HepG2 (cell line): ENCODE data around the gene FAM111B. TPM values are rescaled to one million over a fixed set of nuclear protein-coding genes. Genes with fewer than 3 reads are reported as not detected.

Experiments used
- ATAC-seq: fragments of 200-7000 bp; cut with Tn5 transposase; 3 replicates; pipeline ENCODE4 v1.9.1; 2020; ENCODE audit warnings: mild to moderate bottlenecking, moderate library complexity
- BruUV-seq: library from RNA; stranded (reverse); fragments of 400-500 nt; replicated peaks from 2 replicates; lab custom pipeline; 2021; lab: Mats Ljungman, UMichigan
- CTCF ChIA-PET: fragments of 300-600 bp; formaldehyde crosslinking; extraction: SDS; loops from one replicate; lab custom pipeline; 2021; ENCODE audit warnings: low total read pairs, inconsistent platforms, low intra/inter-chr PET ratio; lab: Yijun Ruan, JAX
- POLR2A ChIA-PET: fragments of 350-600 bp; sonication (Branson Sonifier 250); formaldehyde crosslinking; loops from one replicate; lab custom pipeline; 2020; ENCODE audit warnings: antibody characterized with exemption, inconsistent platforms; lab: Yijun Ruan, JAX
- DNase-seq: peaks from one replicate; pipeline ENCODE4 v3.0.0-alpha.2; 2015; ENCODE audit warnings: low spot score
- FAIRE-seq: peaks from 3 replicates; lab custom pipeline; 2011; peaks lifted over from hg19 to GRCh38; lab: Jason Lieb, UNC
- H2AFZ ChIP-seq: one replicate; pipeline ENCODE4 v1.6.1; 2011; ENCODE audit warnings: low read length, inconsistent platforms
- H3K27ac ChIP-seq: fragments of 300-600 bp; 3 replicates; pipeline ENCODE4 v1.8.0; 2011; ENCODE audit warnings: mixed run types, mild to moderate bottlenecking, mixed read lengths, low read length, inconsistent platforms; ENCODE audit not compliant: insufficient read depth; ENCODE audit errors: extremely low read length
- H3K27me3 ChIP-seq, 2 experiments: fragments of 200-600 bp in 1 of 2; 2 replicates in 1 of 2; 3 replicates in 1 of 2; pipeline versions ENCODE4 v1.6.0 to v1.8.0; 2011; ENCODE audit warnings: low read length in 2 of 2, mild to moderate bottlenecking in 2 of 2, moderate library complexity in 2 of 2, inconsistent platforms in 1 of 2; ENCODE audit not compliant: insufficient read depth in 2 of 2, control insufficient read depth in 1 of 2
- H3K36me3 ChIP-seq, 2 experiments: fragments of 200-600 bp in 1 of 2; replicated peaks in 1 of 2; 2 replicates in 1 of 2; 3 replicates in 1 of 2; pipeline versions ENCODE4 v1.5.1 to v1.8.0; 2011; ENCODE audit warnings: low read length in 2 of 2, inconsistent platforms in 1 of 2; ENCODE audit not compliant: insufficient read depth in 2 of 2, control insufficient read depth in 1 of 2
- H3K4me1 ChIP-seq: 2 replicates; pipeline ENCODE4 v1.5.1; 2012; ENCODE audit warnings: low read length, inconsistent platforms; ENCODE audit not compliant: insufficient read depth
- H3K4me2 ChIP-seq: 2 replicates; pipeline ENCODE4 v1.6.0; 2011; ENCODE audit warnings: low read depth, low read length, inconsistent platforms
- H3K4me3 ChIP-seq, 3 experiments: fragments of 200-600 bp in 1 of 3; sonication (generic), shearing (Covaris generic) in 1 of 3; replicated peaks in 1 of 3; 2 replicates each; pipeline ENCODE4 v1.5.1; 2011 to 2016; ENCODE audit warnings: low read length in 3 of 3, inconsistent platforms in 2 of 3, low read depth in 2 of 3, mild to moderate bottlenecking in 2 of 3, control low read depth in 1 of 3, mixed read lengths in 1 of 3; ENCODE audit not compliant: insufficient read depth in 1 of 3
- H3K79me2 ChIP-seq: one replicate; pipeline ENCODE4 v1.6.1; 2011; ENCODE audit warnings: low read length, inconsistent platforms; ENCODE audit not compliant: insufficient read depth
- H3K9ac ChIP-seq: 2 replicates; pipeline ENCODE4 v1.6.0; 2011; ENCODE audit warnings: mild to moderate bottlenecking, low read depth, low read length, inconsistent platforms; ENCODE audit not compliant: insufficient read depth
- H3K9me3 ChIP-seq: 2 replicates; pipeline ENCODE4 v1.5.1; 2012; ENCODE audit warnings: mild to moderate bottlenecking, low read length
- H4K20me1 ChIP-seq: 2 replicates; pipeline ENCODE4 v1.6.0; 2011; ENCODE audit warnings: inconsistent platforms, mild to moderate bottlenecking, low read length, moderate library complexity; ENCODE audit not compliant: insufficient read depth
- RERE ChIP-seq: IDR thresholded peaks from 2 replicates; pipeline ENCODE4 v1.6.1; 2016; ENCODE audit warnings: low read depth, missing genetic modification reagents, missing compliant biosample characterization
- SNAPC2 ChIP-seq: sonication (generic); formaldehyde crosslinking; IDR thresholded peaks from 2 replicates; pipeline ENCODE4 v1.8.1; 2022; ENCODE audit warnings: mild to moderate bottlenecking, missing genetic modification reagents
- SP4 ChIP-seq: sonication (generic); formaldehyde crosslinking; IDR thresholded peaks from 2 replicates; pipeline ENCODE4 v1.8.1; 2023; ENCODE audit warnings: mild to moderate bottlenecking, missing genetic modification reagents
- ZNF101 ChIP-seq: sonication (generic); formaldehyde crosslinking; IDR thresholded peaks from 2 replicates; pipeline ENCODE4 v1.4.0; 2020; ENCODE audit warnings: mild to moderate bottlenecking, low read depth, missing genetic modification reagents, borderline replicate concordance
- ZNF234 ChIP-seq: sonication (generic); formaldehyde crosslinking; conservative IDR thresholded peaks from 2 replicates; pipeline ENCODE4 v1.5.1; 2020; ENCODE audit warnings: mild to moderate bottlenecking, missing genetic modification reagents
- ZNF280B ChIP-seq: sonication (generic); formaldehyde crosslinking; IDR thresholded peaks from 2 replicates; pipeline ENCODE4 v1.5.0; 2020; ENCODE audit warnings: missing genetic modification reagents, mild to moderate bottlenecking, borderline replicate concordance
- ZNF543 ChIP-seq: sonication (generic); formaldehyde crosslinking; IDR thresholded peaks from 2 replicates; pipeline ENCODE4 v1.4.0; 2020; ENCODE audit warnings: mild to moderate bottlenecking, missing genetic modification reagents
- WGBS: methylation state at CpG from one replicate; pipeline ENCODE4 v1.1.6; 2017; ENCODE audit warnings: low lambda C conversion rate; 5-methylcytosine and 5-hydroxymethylcytosine counted together
- in situ Hi-C: cut with HindIII; loops from 2 replicates; pipeline ENCODE4 v1.10.0; 2017; ENCODE audit warnings: low pct_unique_long_range_greater_than_20kb; ENCODE audit not compliant: extremely low pct_ligation_motif_present
- intact Hi-C: fragments of 100-400 bp; cut with micrococcal nuclease; formaldehyde crosslinking; loops from one replicate; pipeline ENCODE4 v1.10.0; 2022; ENCODE audit not compliant: unreplicated experiment
- polyA plus RNA-seq, 8 experiments: library from polyadenylated mRNA; depleted of rRNA in 3 of 8; stranded (reverse) in 7 of 8; unstranded in 1 of 8; fragments of >200 nt; fragmentation: Illumina TruSeq in 4 of 8; extraction: Trizol in 4 of 8; gene quantifications; 2 replicates each; pipeline versions ENCODE4 v1.2.1 to v1.2.3, GENCODE V29; 2011 to 2016; ENCODE audit warnings: low read depth in 4 of 8, missing spikeins in 1 of 8, mixed read lengths in 1 of 8; ENCODE audit not compliant: insufficient read depth in 1 of 8
- total RNA-seq, 5 experiments: library from RNA; depleted of rRNA; stranded (reverse); fragments of >200 nt; fragmentation: Illumina TruSeq; extraction: Trizol; gene quantifications; 2 replicates each; pipeline ENCODE4 v1.2.3, GENCODE V29; 2016; ENCODE audit warnings: low read depth in 1 of 5
- TF ChIP-seq, protein P1 (sequence below), 2 experiments: sonication (generic) in 1 of 2; formaldehyde crosslinking in 1 of 2; IDR thresholded peaks; 2 replicates each; pipeline versions ENCODE4 v1.5.1 to v1.6.1; 2011 to 2020; ENCODE audit warnings: borderline replicate concordance in 1 of 2, low read depth in 1 of 2, low read length in 1 of 2, mild to moderate bottlenecking in 1 of 2, missing genetic modification reagents in 1 of 2, moderate library complexity in 1 of 2

The FAM111B gene
- total and polyA plus RNA-seq, 2 of the 13 experiments (the other 11 are each of a cell fraction or from before 2014, with no cell fraction given) = 1.6 to 28.2 TPM

DNA sequence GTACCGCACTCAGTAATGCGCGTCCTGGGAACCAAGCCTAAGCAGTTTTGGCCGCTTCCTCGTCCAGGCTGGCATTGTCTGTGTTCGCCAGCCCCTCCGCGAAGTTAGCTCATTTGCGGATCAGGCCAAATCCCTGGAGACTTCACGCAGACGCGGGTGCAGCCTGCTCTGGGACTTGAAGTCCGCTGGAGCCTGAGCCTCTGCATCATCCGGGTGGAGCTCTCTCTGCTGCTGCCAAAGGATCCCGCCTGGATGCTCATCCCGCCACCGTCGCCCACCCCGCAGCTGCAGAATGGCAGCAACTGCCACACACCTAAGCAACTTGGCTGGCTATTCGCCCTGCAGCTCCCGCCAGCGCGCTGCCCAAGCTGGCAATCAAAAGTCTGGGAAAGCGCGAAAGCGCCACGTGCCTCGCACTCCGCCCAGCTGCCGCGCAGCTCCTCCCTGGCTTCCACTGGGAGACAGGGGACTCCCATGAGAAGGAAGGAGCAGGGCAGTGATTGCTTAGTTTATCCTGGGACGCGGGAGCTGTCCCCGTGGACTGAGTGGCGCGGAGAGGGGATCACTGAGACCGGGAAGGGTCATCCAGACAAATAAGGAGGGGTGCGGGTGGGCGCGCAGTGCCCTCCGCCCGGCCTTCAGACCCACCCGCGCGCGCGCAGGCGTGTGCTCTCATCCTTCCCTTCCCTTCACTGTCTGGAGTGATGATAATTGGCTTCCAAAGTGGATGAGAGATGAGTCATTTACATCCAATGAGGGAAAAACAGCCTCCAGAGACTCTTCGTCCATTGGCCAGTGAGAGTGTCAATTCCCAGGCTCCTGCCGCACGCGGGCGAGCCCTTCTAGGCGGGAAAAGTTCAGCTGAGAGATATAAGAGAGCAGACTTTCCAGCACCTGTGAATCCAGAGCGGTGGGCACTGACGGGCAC lies 44.2 kb upstream of the FAM111B start:
- ChIA-PET POLR2A (no interaction called here), CTCF (no interaction called here)
- Histone ChIP-seq H3K36me3 (no peaks in the 10 kb centered on the region), H3K27me3 (peaks cover 0 to 3% of the 10 kb centered on the region in 2 experiments; a peak in 1 of 5 replicates), H4K20me1 (no peaks in the 10 kb centered on the region), H3K4me2 (no peak overlapping the region), H2AFZ (no peak overlapping the region), H3K79me2 (no peaks in the 10 kb centered on the region), H3K9me3 (no peaks in the 10 kb centered on the region), H3K4me3 (no peak overlapping the region), H3K9ac (no peak overlapping the region), H3K4me1 (no peaks in the 10 kb centered on the region), H3K27ac (no peak overlapping the region)
- DNase-seq = no peak
- no peak for ATAC-seq
- intact Hi-C loops (no loop called here), in situ Hi-C loops (no loop called here)
- TF ChIP-seq, protein P1, sequence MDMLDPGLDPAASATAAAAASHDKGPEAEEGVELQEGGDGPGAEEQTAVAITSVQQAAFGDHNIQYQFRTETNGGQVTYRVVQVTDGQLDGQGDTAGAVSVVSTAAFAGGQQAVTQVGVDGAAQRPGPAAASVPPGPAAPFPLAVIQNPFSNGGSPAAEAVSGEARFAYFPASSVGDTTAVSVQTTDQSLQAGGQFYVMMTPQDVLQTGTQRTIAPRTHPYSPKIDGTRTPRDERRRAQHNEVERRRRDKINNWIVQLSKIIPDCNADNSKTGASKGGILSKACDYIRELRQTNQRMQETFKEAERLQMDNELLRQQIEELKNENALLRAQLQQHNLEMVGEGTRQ (IDR thresholded peaks at IDR 0.05; ENCODE audit: low read depth, low read length) = no peak
- TF ChIP-seq, protein P1 (CRISPR knock-in tag; IDR thresholded peaks at IDR 0.05; ENCODE audit: borderline replicate concordance) = no peak
- TF ChIP-seq ZNF234 (CRISPR knock-in tag) (no peak), ZNF280B (CRISPR knock-in tag) (no peak), ZNF543 (CRISPR knock-in tag) (no peak), SP4 (no peak), SNAPC2 (CRISPR knock-in tag) (no peak), ZNF101 (CRISPR knock-in tag) (no peak), RERE (CRISPR knock-in tag) (no peak)
- FAIRE-seq = no peak
- no TSS peak for BruUV-seq
- WGBS = 70% methylated on average over 44 of the region's 56 CpGs
